Peyer's patch (tissue), 4 donors: ENCODE results near the gene SLC35F2.
A peak's percentile ranks its signal among the peaks of the same experiment; 100 is the strongest.

ENCODE experiments used
- POLR2A ChIP-seq, 2 donors: fragments of 450-650 bp; IDR thresholded peaks; one replicate each; pipeline ENCODE4 v1.5.1; 2017; ENCODE audit warnings: antibody characterized with exemption in 2 of 2, mild to moderate bottlenecking in 2 of 2, moderate library complexity in 2 of 2
- TF ChIP-seq, protein P1 (sequence below), 6 experiments: fragments of 450-650 bp in 4 of 6; fragments of 200-600 bp in 2 of 6; sonication (generic) in 1 of 6; IDR thresholded peaks; one replicate each; pipeline ENCODE4 v1.5.1; 2017 to 2019; ENCODE audit warnings: antibody characterized with exemption in 6 of 6, mild to moderate bottlenecking in 3 of 6, moderate library complexity in 1 of 6

DNA sequence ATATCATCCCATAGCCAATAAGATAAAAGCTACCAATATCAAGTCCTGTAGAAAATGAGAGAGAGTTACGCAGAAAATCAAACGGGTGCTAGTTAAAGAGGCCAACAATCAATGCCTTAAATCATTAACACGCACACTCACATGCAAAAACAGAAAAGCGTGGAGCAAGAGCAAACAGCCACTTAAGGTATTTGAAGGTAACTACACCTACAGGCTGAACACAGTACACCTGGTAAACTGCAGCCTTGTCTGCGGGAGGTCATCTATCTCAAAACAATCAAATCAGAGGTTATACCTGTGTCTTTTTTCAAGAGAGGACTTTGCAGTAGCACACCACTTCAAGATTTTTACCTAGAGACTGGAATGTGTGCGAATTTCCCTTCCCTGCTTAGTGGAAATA is 23.6 kb downstream of the SLC35F2 start:
- TF ChIP-seq, protein P1, sequence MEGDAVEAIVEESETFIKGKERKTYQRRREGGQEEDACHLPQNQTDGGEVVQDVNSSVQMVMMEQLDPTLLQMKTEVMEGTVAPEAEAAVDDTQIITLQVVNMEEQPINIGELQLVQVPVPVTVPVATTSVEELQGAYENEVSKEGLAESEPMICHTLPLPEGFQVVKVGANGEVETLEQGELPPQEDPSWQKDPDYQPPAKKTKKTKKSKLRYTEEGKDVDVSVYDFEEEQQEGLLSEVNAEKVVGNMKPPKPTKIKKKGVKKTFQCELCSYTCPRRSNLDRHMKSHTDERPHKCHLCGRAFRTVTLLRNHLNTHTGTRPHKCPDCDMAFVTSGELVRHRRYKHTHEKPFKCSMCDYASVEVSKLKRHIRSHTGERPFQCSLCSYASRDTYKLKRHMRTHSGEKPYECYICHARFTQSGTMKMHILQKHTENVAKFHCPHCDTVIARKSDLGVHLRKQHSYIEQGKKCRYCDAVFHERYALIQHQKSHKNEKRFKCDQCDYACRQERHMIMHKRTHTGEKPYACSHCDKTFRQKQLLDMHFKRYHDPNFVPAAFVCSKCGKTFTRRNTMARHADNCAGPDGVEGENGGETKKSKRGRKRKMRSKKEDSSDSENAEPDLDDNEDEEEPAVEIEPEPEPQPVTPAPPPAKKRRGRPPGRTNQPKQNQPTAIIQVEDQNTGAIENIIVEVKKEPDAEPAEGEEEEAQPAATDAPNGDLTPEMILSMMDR (IDR thresholded peaks at IDR 0.05) = peak in 1 of 6 experiments; percentile 29
- TF ChIP-seq POLR2A (IDR thresholded peaks at IDR 0.05) = no peak
